HFF-Myc (cell line): Measurements from ENCODE around the gene CLEC4F.

Experiments
- DNase-seq: peaks from one replicate; pipeline ENCODE4 v3.0.0-alpha.2; 2011; ENCODE audit warnings: low read depth; ENCODE audit errors: extremely low read depth
- H3K4me3 ChIP-seq: replicated peaks from 2 replicates; pipeline ENCODE4 v1.5.1; 2011; ENCODE audit warnings: low read depth, mild to moderate bottlenecking, control low read depth, low read length
- TF ChIP-seq, protein P1 (sequence below): IDR thresholded peaks from 2 replicates; pipeline ENCODE4 v1.5.1; 2012; ENCODE audit warnings: mild to moderate bottlenecking, low read depth, low read length, control low read depth; ENCODE audit errors: missing control alignments

Gene CLEC4F

DNA sequence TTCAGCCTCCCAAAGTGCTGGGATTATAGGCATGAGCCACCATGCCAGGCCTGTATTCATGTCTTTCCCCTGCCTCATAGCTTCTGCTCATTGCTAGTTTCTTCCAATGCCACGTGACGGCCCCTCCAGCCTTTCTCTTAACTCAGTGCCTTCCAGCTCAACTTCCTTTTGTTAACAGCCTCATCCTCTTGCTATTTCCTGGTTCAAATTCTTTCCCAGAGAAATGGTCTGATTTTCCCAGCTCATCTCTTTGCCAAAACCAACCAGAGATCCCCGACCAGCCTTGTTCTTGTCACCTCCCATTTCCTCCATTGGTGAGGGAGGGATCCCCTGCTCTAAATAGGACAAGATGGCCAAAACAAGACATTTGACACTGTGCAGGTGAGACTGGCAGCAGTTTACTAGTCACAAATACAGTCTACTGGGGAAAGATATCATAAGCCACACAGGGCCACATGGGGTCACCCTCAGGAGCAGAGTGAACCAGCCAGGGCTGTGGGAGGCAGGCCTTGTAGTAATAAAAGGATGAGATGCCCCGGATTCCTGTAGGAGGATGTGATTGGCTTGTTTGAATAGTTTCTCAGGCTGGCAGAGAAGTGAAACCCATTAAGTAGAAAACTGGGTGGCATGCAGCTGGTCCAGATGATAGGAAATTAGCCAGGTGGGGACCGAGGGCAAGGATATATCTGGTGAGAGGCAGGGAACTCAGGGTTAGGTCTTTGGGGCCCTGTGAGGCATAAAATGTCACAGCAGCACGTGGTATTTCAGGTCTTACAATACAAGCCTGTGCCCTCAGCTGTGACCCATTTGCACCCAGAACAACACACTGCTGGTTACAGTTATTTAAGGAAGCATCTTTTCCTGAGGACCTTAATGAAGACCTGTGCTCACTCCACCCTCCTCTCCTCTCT, 8.8 kb upstream of the CLEC4F start:
- TF ChIP-seq, protein P1, sequence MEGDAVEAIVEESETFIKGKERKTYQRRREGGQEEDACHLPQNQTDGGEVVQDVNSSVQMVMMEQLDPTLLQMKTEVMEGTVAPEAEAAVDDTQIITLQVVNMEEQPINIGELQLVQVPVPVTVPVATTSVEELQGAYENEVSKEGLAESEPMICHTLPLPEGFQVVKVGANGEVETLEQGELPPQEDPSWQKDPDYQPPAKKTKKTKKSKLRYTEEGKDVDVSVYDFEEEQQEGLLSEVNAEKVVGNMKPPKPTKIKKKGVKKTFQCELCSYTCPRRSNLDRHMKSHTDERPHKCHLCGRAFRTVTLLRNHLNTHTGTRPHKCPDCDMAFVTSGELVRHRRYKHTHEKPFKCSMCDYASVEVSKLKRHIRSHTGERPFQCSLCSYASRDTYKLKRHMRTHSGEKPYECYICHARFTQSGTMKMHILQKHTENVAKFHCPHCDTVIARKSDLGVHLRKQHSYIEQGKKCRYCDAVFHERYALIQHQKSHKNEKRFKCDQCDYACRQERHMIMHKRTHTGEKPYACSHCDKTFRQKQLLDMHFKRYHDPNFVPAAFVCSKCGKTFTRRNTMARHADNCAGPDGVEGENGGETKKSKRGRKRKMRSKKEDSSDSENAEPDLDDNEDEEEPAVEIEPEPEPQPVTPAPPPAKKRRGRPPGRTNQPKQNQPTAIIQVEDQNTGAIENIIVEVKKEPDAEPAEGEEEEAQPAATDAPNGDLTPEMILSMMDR = no peak
- H3K4me3 ChIP-seq = no peak overlapping the region
- no peak for DNase-seq

DNA sequence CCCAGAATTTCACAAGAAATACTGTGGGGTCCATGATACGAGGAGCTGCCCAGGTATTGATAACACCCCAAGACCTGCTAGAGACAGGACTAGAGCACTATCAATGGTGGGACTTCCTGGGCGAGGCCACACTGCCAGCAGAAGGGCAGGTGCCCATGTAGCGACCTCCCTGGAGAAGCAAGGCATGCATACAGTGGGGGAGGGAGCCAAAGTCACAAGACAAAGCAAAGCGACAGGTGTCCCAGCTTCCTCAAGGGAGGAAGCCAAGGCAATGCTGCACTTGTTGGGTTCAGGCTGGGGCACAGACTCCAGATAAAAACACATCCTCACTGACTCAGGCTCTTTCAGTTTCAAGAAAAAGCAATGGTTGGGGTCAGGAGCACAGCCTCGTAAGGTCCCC, 7.7 kb upstream of the CLEC4F start:
- DNase-seq = no peak
- H3K4me3 ChIP-seq = no peak overlapping the region
- TF ChIP-seq, protein P1 = no peak

DNA sequence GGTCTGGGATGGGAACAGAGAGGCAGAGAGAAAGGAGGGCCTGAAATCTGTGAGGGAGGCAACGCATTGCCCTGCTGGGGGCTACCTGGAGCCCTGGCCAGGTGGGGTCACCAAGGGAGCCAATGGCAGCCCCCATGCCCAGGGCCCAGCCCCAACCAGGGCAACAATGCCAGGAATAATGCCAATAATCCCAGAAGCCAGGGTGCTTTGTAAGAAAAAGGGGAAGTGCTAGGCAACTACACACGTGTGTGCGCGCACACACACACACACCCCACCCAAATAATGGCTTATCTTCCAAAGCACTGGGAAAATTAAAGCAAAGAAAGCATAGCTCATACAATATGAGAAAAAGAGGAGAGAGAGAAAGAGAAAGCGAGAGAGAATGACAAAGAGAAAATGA, 7.0 kb upstream of the CLEC4F start:
- TF ChIP-seq, protein P1 = no peak
- DNase-seq = no peak
- no peak overlapping the region for H3K4me3 ChIP-seq

DNA sequence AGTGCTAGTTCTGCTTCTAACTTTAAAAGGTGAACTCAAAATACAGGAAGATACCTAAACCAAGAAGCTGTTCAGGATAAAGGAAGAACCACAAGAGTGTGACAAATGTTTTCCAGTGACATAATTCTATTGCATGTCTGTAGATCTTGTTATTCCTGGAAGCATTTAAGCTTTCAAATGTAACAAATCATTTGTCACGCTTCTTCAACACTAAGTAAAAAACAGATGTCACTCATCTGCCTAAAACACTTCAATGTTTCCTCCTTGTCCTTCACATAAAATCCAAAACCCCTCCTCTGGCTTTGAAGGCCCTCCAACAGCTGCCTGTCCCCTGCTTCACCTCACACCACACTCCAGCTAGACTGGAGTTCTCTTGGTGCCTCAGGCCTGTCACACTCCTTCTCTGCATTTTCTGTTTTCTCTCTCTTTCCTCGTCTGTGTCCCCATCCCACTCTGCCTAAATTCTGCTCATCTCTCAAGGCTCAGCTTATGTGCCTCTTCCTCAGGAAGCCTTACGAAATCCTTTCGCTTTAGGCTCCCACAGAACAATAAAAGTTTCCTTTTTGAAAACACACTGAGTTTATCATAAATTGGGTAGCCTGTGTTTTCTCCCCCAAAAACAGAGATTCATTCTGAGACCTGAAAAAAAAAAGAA, 6.4 kb upstream of the CLEC4F start:
- TF ChIP-seq, protein P1 = no peak
- no peak overlapping the region for H3K4me3 ChIP-seq
- DNase-seq = no peak

DNA sequence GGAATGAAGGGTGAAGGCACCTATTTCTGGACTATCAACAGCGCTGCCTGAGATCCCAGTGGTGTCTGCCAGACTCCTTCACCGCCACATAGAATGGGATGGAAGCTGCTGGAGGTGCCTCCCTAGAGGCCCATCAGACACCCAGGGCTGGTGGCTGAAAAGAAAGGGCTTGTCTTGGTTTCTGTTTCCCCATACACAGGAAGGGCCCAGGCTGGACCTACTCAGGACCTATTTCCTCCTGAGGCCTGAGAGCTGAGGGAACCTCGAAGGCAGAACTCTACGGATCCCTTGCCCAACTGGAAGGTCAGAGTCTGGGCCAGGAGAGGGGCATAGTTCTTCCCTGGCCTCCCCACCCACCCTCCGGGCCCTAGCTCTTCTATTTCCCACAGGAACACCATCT, 2.9 kb upstream of the CLEC4F start:
- TF ChIP-seq, protein P1 = no peak
- H3K4me3 ChIP-seq = no peak overlapping the region
- DNase-seq = no peak

DNA sequence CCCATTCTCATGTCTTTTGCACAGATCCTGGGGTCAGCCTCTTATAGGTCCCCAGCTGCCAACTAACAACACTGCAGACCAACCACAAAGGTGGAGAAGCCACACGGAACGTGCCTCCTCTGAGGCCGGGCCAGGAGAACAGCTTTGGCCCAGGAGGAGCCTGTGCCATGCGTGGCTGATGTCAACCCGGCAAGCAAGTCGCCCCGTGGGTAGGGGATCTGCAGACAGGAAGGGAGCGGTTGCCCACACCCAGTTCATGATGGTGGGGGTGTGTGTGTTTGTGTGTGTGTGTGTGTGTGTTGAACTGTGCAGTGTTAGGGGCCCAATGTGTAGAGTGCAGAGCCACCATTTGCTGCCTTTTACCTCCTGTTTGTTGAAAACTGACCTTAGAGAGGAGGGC, 2.4 kb upstream of the CLEC4F start:
- no peak for DNase-seq
- H3K4me3 ChIP-seq = no peak overlapping the region
- TF ChIP-seq, protein P1 = no peak
